NCI-H82 treated with DMSO at 0.1 percent for 48 hours (cell line): ENCODE data around the gene DLG2.
"Not testable (repeated sequence)": the region's sequence is repeated elsewhere in the genome, so short reads cannot be mapped to it uniquely, and the experiment has no call there.

Experiments used
- DNase-seq: peaks from one replicate; lab custom pipeline; 2025; ENCODE audit not compliant: unreplicated experiment; lab: John Stamatoyannopoulos, UW

DLG2 gene

GRCh38 chr11:85464283-85464682 lies 162.9 kb downstream of the DLG2 start:
- DNase-seq = no peak

DNA sequence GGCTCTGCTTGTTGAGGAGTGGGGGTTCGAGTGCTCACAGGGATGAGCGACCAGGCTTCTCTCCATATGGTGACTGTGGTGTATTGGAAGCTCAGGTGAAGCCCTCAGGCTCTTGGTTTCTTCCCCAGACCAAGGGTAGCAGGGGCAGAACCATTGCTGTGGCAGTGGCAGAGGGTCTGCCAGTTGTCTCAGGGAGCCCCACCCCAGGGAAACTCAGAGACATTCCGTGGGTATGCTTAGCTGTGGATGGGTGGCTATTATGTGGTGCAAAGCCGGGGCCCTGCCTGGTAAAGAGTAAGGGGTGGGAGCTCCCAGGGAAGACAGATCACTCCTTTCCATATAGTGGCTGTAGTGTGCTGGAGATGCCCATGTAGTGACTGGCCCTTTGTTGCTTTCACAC lies 167.8 kb downstream of the DLG2 start:
- DNase-seq = no peak

DNA sequence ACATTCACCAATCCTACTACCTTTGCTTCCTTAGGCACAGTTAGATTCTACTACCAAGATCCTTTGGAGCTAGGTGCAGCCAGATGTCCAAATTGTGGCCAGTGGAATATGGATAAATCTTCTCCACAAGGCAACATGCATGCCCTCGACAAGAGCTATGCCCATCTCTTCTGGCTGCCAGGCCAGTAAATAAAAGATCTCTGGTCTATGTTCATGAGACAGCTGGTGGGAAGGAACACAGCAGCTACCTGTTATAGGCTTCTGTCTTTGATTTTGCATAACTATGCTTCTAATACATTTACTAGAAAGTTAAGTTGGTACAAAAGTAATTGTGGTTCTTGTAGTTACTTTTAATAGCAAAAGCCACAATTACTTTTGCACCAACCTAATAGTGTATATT lies 182.7 kb downstream of the DLG2 start:
- no peak for DNase-seq

GRCh38 chr11:85440273-85440672 lies 186.9 kb downstream of the DLG2 start:
- DNase-seq = no peak

DNA sequence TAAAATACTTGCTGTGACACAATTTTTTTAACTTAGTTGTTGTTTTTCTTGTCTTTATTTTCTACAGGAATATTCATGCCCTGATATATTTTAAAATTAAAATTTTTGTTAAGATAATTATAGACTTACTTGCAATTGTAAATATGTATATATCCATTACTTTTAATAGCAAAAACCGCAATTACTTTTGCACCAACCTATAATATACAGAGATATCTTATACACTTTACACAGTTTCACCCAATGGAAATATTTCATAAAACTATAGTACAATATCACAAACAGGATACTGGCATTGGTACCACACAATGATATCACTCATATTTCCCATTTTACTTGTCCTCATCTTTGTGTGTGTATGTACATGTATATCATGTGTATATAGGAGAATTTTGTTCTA lies 188.8 kb downstream of the DLG2 start:
- DNase-seq = no peak

- no peak for DNase-seq
These were observed 195.8 kb downstream of the DLG2 start for GRCh38 chr11:85431319-85431718.

- no peak for DNase-seq
These were observed 203.3 kb downstream of the DLG2 start for GRCh38 chr11:85423794-85424193.

DNA sequence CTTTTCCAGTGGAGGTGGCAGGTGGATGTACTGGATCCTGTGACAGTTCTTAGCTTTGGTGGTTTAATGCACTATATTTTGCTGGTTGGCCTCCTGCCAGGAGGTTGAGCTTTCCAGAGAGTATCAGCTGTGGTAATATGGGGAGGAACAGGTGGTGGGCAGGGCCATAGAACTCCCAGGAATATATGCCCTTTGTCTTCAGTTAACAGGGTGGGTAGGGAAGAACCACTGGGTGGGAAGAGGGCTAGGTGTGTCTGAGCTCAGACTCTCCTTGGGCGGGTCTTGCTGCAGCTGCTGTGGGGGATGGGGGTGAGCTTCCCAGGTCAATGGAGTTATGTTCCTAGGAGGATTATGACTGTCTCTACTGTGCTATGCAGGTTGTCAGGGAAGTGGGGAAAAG lies 203.8 kb downstream of the DLG2 start:
- peak; percentile 48 for DNase-seq

GRCh38 chr11:85414175-85414574 lies 213.0 kb downstream of the DLG2 start:
- DNase-seq = no peak

DNA sequence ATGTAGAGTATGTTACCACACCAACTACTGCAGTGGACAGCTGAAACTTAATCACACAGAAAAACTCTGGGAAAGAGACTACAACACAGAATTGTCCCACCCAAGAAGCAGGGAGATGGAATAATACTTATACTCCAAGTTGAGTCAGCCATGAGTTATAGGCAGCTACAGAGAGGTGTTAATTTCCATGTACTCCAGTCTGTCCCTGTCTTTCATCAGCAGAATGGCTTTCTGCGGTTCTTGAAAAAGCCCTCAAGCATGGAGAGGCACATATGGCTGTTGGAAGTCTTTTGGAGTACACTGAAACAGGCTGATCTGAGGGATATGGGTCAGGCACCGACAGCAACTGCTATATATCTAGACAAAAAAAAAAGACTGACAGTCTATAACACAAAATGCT lies 219.5 kb downstream of the DLG2 start:
- DNase-seq = no peak

DNA sequence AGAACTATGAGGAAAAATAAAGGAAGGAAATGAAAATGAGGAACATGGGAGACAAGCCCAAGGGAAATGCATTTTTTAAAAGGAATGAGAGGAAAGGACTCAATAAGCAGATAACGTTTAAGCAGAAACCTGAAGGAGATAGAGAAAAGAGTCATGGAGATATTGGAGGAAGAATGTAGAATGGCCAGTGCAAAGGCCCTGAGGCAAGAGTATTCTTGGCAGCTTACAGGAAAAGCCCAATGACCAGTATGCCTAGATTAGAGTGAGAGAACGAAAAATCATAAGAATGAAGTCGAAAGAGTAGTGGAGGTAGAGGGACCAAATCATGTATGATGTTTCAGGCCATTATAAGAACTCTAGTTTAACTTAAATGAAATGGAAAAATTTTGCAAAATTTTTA lies 220.3 kb downstream of the DLG2 start:
- no peak for DNase-seq

GRCh38 chr11:85406316-85406715 lies 220.8 kb downstream of the DLG2 start:
- no peak for DNase-seq

DNA sequence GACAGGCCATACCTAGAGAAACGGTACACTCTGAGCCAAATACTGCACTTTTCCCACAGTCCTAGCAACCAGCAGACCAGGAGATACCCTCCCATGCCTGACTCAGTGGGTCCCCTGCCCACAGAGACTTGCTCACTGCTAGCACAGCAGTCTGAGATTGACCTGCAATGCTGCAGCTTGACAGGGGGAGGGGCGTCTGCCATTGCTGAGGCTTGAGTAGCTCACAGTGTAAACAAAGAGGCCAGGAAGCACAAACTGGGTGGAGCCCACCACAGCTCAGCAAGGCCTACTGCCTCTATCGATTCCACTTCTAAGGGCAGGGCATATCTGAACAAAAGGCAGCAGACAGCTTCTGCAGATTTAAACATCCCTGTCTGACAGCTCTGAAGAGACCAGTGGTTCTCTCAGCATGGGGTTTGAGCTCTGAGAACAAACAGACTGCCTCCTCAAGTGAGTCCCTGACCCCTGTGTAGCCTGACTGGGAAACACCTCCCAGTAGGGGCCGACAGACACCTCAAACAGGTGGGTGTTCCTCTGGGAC lies 231.6 kb downstream of the DLG2 start:
- not testable (repeated sequence) for DNase-seq

- no peak for DNase-seq
These were observed 232.9 kb downstream of the DLG2 start for GRCh38 chr11:85394283-85394682.

DNA sequence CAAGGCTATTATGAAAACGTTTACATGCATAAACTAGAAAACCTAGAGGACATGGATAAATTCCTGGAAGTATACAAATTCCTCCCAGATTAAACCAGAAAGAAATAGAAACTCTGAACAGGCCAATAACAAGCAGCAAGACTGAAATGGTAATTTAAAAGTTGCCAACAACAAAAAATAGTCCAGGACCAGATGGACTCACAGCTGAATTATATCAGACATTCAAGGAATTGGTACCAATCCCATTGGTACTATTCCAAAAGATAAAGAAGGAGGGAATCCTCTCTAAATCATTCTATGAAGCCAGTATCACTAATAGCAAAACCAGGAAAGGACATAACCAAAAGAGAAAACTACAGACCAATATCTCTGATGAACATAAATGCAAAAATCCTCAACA lies 236.0 kb downstream of the DLG2 start:
- DNase-seq = no peak

DNA sequence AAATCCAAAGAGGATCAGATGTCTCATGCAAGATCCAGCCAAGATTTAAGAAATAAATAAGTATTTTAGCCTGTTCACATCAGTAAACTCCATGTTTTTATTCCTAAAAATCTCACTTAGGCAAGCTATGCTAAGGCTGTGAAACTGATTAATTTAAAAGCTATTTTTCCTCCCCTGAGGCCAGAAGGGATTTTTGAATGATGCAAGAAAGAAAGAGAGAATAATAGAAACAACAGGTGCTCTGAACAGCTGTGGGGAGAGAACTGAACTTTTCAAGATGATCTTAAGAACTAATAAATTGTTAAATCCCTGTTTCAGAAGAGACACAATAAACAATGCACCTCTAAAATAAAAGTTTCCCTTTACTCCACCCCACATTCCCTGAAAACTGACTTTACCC lies 241.6 kb downstream of the DLG2 start:
- no peak for DNase-seq

- no peak for DNase-seq
These were observed 242.0 kb downstream of the DLG2 start for GRCh38 chr11:85385111-85385510.

DNA sequence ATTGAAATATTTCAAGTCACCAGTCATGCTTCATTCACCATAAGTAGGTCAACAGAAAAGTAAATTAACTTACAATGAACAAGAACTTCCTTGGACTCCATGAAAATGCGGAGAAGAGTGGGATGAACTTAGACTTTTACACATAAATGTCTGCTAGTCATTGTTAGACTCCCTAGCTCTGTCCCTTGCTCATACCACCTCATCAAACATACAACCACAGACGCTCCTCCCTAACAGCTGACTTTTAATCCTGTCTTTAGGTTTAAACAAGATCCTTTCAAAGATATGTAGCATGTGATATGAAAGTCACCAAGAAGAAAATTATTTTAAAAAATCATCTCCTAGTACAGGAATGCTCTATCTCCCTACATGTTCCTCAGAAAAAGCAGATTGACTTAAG lies 248.1 kb downstream of the DLG2 start:
- no peak for DNase-seq

DNA sequence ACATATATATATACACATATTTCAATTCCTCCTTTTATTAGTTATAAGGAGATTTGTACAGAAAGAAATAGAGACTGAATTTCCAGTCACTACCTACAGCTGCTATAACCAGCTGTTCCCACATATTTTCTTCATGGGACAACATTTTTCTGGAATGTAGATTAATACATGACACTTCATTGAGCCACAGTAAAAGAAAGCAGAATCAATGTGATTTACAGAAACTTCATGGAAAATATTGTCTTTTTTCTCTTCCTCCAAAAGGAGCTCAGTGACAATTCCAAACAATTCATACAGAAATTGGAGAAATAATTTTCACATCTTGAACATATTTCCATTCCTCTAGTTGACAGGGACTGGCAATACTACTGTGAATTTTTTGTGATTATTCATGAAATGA lies 249.2 kb downstream of the DLG2 start:
- DNase-seq = no peak

DNA sequence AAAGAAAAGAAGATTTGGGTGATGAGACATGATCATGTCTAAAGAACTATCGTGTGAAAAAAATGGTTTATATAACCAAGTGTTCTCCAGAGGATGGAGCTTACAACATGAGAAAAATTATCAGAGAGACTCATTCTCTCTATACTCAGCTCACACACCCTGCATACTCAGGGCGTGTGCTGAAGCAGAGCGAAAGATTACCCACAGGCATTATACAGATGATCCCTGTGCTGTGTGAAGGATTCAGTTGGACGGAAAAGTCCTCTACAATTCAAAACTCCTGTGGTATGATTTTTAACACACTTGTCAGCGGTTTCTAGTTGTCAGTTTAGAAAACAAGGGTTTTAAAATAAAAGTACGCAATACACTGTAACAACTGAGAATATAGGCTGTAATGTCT lies 267.3 kb downstream of the DLG2 start:
- no peak for DNase-seq

GRCh38 chr11:85355921-85356320 lies 271.2 kb downstream of the DLG2 start:
- DNase-seq = peak; percentile 83

GRCh38 chr11:85349539-85349938 lies 277.6 kb downstream of the DLG2 start:
- DNase-seq = not testable (repeated sequence)

GRCh38 chr11:85348945-85349344 lies 278.2 kb downstream of the DLG2 start:
- DNase-seq = no peak

- no peak for DNase-seq
These were observed 279.9 kb downstream of the DLG2 start for GRCh38 chr11:85347291-85347690.
